ENCODE results near the gene NANOS2. TPM values are rescaled to one million over a fixed set of nuclear protein-coding genes. Genes with fewer than 3 reads are reported as not detected.

The NANOS2 gene
- total and polyA plus RNA-seq, 2 of the 13 experiments (the other 11 are each of a cell fraction or from before 2014, with no cell fraction given): not detected

- TF ChIP-seq, protein P1, sequence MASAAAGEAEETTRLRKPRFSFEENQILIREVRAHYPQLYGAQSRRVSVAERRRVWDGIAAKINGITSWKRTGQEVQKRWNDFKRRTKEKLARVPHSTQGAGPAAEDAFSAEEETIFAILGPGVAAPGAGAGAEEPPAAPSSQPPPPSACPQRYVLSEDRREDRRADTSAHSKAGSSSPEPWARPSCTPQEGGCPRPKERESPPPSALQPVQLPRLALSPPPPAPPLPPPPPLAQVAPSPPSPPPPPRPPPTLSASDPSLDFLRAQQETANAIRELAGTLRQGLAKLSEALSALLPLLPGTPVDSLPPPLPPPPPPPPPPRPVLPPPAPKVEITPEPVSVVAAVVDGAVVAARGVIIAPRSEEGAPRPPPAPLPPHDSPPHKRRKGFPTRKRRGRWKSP (CRISPR knock-in tag; IDR thresholded peaks at IDR 0.05): no peak
- TF ChIP-seq USF2 (IDR thresholded peaks at IDR 0.05; ENCODE audit: low read depth, low read length): peak; percentile 86
- TF ChIP-seq USF2 (CRISPR knock-in tag; IDR thresholded peaks at IDR 0.05; ENCODE audit: borderline replicate concordance): peak; percentile 85; the same call in 1 of the 2 replicates
- TF ChIP-seq HOXA3 (CRISPR knock-in tag; IDR thresholded peaks at IDR 0.05): peak; percentile 69; the same call in 1 of the 2 replicates
- peak; percentile 76 for TF ChIP-seq ZNF687 (CRISPR knock-in tag; IDR thresholded peaks at IDR 0.05)
- TF ChIP-seq ZNF737 (CRISPR knock-in tag; IDR thresholded peaks at IDR 0.05; ENCODE audit: borderline replicate concordance): no peak
- no peak for TF ChIP-seq ZNF10 (CRISPR knock-in tag; IDR thresholded peaks at IDR 0.05; ENCODE audit: borderline replicate concordance, low read depth)
- TF ChIP-seq FOXA1 (IDR thresholded peaks at IDR 0.05): no peak
- TF ChIP-seq FOXA1 (CRISPR knock-in tag; IDR thresholded peaks at IDR 0.05): no peak
- TF ChIP-seq DNMT1 (CRISPR knock-in tag; IDR thresholded peaks at IDR 0.05): no peak
- TF ChIP-seq ZNF589 (CRISPR knock-in tag; conservative IDR thresholded peaks at IDR 0.05): no peak; the same call in 1 of the 2 replicates
- TF ChIP-seq, protein P2, sequence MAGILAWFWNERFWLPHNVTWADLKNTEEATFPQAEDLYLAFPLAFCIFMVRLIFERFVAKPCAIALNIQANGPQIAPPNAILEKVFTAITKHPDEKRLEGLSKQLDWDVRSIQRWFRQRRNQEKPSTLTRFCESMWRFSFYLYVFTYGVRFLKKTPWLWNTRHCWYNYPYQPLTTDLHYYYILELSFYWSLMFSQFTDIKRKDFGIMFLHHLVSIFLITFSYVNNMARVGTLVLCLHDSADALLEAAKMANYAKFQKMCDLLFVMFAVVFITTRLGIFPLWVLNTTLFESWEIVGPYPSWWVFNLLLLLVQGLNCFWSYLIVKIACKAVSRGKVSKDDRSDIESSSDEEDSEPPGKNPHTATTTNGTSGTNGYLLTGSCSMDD (CRISPR knock-in tag; IDR thresholded peaks at IDR 0.05): no peak
- TF ChIP-seq MAF1 (CRISPR knock-in tag; IDR thresholded peaks at IDR 0.05; ENCODE audit: borderline replicate concordance): no peak
- TF ChIP-seq KDM5A (IDR thresholded peaks at IDR 0.05; ENCODE audit: borderline replicate concordance, low read length): peak; percentile 61; the same call in 1 of the 2 replicates
- TF ChIP-seq SNRNP70 (IDR thresholded peaks at IDR 0.05; ENCODE audit: low read depth, low read length): no peak
- no peak for TF ChIP-seq ZNF562 (CRISPR knock-in tag; IDR thresholded peaks at IDR 0.05; ENCODE audit: borderline replicate concordance)
- TF ChIP-seq DPF2 (CRISPR knock-in tag; IDR thresholded peaks at IDR 0.05; ENCODE audit: borderline replicate concordance, low read depth): no peak
- no peak for TF ChIP-seq STAT5B (CRISPR knock-in tag; IDR thresholded peaks at IDR 0.05)
- TF ChIP-seq ISL2 (CRISPR knock-in tag; IDR thresholded peaks at IDR 0.05): no peak
- peak; percentile 52; the same call in 1 of the 2 replicates for TF ChIP-seq MXD1 (CRISPR knock-in tag; IDR thresholded peaks at IDR 0.05)
- TF ChIP-seq ZNF841 (CRISPR knock-in tag; IDR thresholded peaks at IDR 0.05; ENCODE audit: borderline replicate concordance): peak; percentile 30; the same call in 1 of the 2 replicates
Measured at GRCh38 chr19:45927565-45928261, 13.1 kb upstream of the NANOS2 start (continued).

Measured in HepG2 (cell line).